Type B pancreatic cell (in vitro differentiated cells): ENCODE measurements around the gene BCAS3. TPM values are rescaled to one million over a fixed set of nuclear protein-coding genes. Genes with fewer than 3 reads are reported as not detected.
"Not testable (repeated sequence)": the region's sequence is repeated elsewhere in the genome, so short reads cannot be mapped to it uniquely, and the experiment has no call there.

Experiments used
- DNase-seq: peaks from one replicate; pipeline ENCODE4 v3.0.0; 2021; ENCODE audit warnings: mixed read lengths; ENCODE audit not compliant: unreplicated experiment; ENCODE audit errors: extremely low spot score
- H3K27ac Mint-ChIP-seq: 2 replicates; pipeline ENCODE4 v1.8.0; 2021; ENCODE audit warnings: mild to moderate bottlenecking, mixed read lengths
- H3K27me3 Mint-ChIP-seq: 2 replicates; pipeline ENCODE4 v1.8.0; 2021; ENCODE audit warnings: mixed read lengths
- H3K36me3 Mint-ChIP-seq: 2 replicates; pipeline ENCODE4 v1.8.0; 2021; ENCODE audit warnings: mixed read lengths
- H3K4me1 Mint-ChIP-seq: one replicate; pipeline ENCODE4 v1.8.0; 2021; ENCODE audit warnings: mixed read lengths; ENCODE audit not compliant: unreplicated experiment
- H3K4me3 Mint-ChIP-seq: 2 replicates; pipeline ENCODE4 v1.8.0; 2021; ENCODE audit warnings: mild to moderate bottlenecking, mixed read lengths
- H3K9me3 Mint-ChIP-seq: 2 replicates; pipeline ENCODE4 v1.8.0; 2021; ENCODE audit warnings: mixed read lengths
- total RNA-seq: library from RNA; stranded (reverse); gene quantifications from 2 replicates; pipeline ENCODE4 v1.2.1, GENCODE V29; 2021; ENCODE audit warnings: low replicate concordance
- TF ChIP-seq, protein P1 (sequence below): fragments of 200-600 bp; sonication (generic); conservative IDR thresholded peaks from 2 replicates; pipeline ENCODE4 v1.5.0; 2021; ENCODE audit warnings: antibody characterized with exemption, mild to moderate bottlenecking

BCAS3 gene
- total RNA-seq, 1 donor from 2014 or later: 23.0 TPM

DNA sequence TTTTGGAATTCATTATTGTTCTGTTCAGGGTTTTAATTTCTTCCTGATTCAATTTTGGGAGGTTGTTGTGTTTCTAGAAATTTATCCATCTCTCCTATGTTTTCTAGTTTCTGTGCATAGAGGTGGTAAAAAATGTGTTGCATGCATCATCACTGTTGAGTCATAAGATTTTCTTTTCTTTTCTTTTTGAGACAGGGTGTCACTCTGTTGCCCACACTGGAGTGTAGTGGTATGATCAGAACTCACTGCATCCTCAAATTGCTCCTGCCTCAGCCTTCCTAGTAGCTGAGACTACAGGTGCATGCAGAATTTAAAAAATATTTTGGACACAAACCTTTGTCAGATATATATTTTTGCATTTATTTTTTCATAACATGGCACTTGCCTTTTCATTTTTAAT is 184.8 kb downstream of the BCAS3 start:
- Mint-ChIP-seq H3K27ac (no peak overlapping the region), H3K36me3 (no peaks in the 10 kb centered on the region), H3K4me1 (no peaks in the 10 kb centered on the region), H3K9me3 (no peaks in the 10 kb centered on the region), H3K4me3 (no peak overlapping the region), H3K27me3 (no peaks in the 10 kb centered on the region)
- TF ChIP-seq, protein P1, sequence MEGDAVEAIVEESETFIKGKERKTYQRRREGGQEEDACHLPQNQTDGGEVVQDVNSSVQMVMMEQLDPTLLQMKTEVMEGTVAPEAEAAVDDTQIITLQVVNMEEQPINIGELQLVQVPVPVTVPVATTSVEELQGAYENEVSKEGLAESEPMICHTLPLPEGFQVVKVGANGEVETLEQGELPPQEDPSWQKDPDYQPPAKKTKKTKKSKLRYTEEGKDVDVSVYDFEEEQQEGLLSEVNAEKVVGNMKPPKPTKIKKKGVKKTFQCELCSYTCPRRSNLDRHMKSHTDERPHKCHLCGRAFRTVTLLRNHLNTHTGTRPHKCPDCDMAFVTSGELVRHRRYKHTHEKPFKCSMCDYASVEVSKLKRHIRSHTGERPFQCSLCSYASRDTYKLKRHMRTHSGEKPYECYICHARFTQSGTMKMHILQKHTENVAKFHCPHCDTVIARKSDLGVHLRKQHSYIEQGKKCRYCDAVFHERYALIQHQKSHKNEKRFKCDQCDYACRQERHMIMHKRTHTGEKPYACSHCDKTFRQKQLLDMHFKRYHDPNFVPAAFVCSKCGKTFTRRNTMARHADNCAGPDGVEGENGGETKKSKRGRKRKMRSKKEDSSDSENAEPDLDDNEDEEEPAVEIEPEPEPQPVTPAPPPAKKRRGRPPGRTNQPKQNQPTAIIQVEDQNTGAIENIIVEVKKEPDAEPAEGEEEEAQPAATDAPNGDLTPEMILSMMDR: no peak
- DNase-seq: no peak

GRCh38 chr17:60863892-60864707 is 186.4 kb downstream of the BCAS3 start:
- Mint-ChIP-seq H3K9me3 (no peaks in the 10 kb centered on the region), H3K4me1 (no peaks in the 10 kb centered on the region), H3K36me3 (no peaks in the 10 kb centered on the region), H3K4me3 (no peak overlapping the region), H3K27ac (no peak overlapping the region), H3K27me3 (no peaks in the 10 kb centered on the region)
- no peak for DNase-seq
- TF ChIP-seq, protein P1: no peak

GRCh38 chr17:60864708-60865005 is 187.0 kb downstream of the BCAS3 start:
- DNase-seq: no peak
- H3K36me3 Mint-ChIP-seq: no peaks in the 10 kb centered on the region
- H3K9me3 Mint-ChIP-seq: no peaks in the 10 kb centered on the region
- H3K27ac Mint-ChIP-seq: no peak overlapping the region
- H3K4me3 Mint-ChIP-seq: no peak overlapping the region
- no peaks in the 10 kb centered on the region for H3K27me3 Mint-ChIP-seq
- TF ChIP-seq, protein P1: no peak
- no peaks in the 10 kb centered on the region for H3K4me1 Mint-ChIP-seq

DNA sequence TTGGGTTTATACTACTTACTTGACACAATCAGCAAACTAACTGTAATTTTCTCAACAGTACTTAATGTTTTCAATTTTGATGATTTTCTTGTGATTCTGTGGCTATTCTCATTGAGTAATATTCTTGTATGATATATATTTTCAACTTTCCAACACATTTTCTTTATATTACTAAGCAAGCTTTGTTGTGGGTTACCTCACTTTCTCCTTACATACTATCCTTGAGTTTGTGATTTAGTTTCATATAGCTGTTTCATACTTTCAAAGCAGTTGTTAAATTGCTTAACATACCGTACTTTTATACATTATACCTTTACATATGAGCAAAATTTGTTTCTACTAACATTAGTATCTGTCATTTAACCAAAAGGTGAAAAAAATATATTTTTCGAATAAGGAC is 197.1 kb downstream of the BCAS3 start:
- Mint-ChIP-seq H3K4me1 (no peaks in the 10 kb centered on the region), H3K4me3 (no peak overlapping the region), H3K9me3 (no peaks in the 10 kb centered on the region), H3K27ac (no peak overlapping the region), H3K27me3 (no peaks in the 10 kb centered on the region), H3K36me3 (no peaks in the 10 kb centered on the region)
- no peak for DNase-seq
- TF ChIP-seq, protein P1: no peak

DNA sequence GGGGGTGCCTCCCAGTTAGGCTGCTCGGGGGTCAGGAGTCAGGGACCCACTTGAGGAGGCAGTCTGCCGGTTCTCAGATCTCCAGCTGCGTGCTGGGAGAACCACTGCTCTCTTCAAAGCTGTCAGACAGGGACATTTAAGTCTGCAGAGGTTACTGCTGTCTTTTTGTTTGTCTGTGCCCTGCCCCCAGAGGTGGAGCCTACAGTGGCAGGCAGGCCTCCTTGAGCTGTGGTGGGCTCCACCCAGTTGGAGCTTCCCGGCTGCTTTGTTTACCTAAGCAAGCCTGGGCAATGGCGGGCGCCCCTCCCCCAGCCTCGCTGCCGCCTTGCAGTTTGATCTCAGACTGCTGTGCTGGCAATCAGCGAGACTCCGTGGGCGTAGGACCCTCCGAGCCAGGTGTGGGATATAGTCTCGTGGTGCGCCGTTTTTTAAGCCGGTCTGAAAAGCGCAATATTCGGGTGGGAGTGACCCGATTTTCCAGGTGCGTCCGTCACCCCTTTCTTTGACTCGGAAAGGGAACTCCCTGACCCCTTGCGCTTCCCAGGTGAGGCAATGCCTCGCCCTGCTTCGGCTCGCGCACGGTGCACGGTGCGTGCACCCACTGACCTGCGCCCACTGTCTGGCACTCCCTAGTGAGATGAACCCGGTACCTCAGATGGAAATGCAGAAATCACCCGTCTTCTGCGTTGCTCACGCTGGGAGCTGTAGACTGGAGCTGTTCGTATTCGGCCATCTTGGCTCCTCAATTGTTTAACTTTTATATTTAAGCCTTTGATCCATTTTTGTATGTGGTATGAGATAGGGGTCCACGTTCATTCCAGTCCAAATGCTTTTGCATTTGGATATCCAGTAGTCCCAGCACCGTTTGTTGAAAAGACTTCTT is 209.3 kb downstream of the BCAS3 start:
- H3K4me1 Mint-ChIP-seq, H3K36me3 Mint-ChIP-seq, H3K27me3 Mint-ChIP-seq, DNase-seq, H3K9me3 Mint-ChIP-seq: not testable (repeated sequence)
- Mint-ChIP-seq H3K4me3 (peak overlapping the region; percentile 92), H3K27ac (peak overlapping the region; percentile 97)

DNA sequence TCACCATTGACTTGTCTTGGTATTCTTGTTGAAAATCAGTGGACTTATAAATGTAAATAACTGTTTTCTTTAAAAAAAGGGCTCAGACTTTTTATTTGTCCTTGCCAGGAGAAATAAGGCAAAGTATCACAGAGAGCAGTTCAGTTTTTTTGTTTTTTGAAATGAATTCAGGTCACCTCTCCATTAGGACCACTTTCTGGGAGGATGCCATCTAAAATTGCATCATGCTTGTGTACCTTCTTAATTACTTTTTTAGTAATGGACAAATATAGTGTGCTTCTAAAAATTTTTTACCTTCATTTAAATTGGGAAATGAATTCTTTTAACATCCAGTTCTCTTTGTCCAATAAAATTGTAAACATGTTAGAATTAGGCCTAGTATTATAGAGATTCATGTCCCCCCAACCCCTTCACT is 210.0 kb downstream of the BCAS3 start:
- Mint-ChIP-seq H3K27ac (peak overlapping the region; percentile 97), H3K27me3 (no peaks in the 10 kb centered on the region), H3K4me3 (peak overlapping the region; percentile 92), H3K9me3 (no peaks in the 10 kb centered on the region), H3K36me3 (peaks cover 3% of the 10 kb centered on the region), H3K4me1 (no peaks in the 10 kb centered on the region)
- TF ChIP-seq, protein P1: no peak
- DNase-seq: no peak
